Ecto neural progenitor cell (in vitro differentiated cells): ENCODE data around the gene THBD.

ENCODE experiments used
- DNase-seq: peaks from one replicate; pipeline ENCODE4 v3.0.0-alpha.2; 2018; ENCODE audit warnings: low spot score

The THBD gene

GRCh38 chr20:23084282-23084844, 34.9 kb upstream of the THBD start:
- DNase-seq = no peak

- no peak for DNase-seq
Measured at GRCh38 chr20:23083553-23084220, 34.2 kb upstream of the THBD start.

DNA sequence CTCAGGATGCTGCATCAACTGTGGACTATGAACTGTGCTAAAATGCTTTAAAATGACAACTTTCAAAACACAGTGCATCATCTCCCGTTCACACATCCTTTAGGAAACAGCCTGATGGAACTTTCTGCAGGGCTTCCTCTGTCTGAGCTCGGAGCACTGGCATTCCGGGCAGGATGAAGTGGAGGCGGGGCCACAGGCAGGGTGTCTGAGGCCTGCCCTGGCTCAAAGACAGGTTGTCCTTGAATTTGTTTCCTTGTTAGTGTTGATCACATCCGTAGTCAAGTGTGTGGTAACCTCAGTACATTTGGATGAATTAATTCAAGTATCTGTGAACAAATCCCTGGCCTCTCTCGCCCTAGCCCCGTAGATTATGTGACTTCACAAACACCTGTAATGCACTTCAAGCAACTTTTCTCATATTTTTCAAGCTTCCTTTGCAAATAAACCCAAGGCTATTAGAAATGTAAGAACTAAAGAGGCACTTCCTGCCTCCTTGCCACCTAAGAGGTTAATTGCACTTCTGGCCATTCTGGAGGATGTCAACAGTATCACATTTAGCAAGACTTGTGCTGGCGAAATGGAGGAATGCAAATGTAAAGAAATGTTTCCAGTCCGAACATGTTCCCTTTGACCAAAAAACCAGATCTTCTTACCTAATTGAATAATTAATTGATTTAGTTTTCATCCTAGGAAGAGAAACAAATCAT, 33.5 kb upstream of the THBD start:
- no peak for DNase-seq

DNA sequence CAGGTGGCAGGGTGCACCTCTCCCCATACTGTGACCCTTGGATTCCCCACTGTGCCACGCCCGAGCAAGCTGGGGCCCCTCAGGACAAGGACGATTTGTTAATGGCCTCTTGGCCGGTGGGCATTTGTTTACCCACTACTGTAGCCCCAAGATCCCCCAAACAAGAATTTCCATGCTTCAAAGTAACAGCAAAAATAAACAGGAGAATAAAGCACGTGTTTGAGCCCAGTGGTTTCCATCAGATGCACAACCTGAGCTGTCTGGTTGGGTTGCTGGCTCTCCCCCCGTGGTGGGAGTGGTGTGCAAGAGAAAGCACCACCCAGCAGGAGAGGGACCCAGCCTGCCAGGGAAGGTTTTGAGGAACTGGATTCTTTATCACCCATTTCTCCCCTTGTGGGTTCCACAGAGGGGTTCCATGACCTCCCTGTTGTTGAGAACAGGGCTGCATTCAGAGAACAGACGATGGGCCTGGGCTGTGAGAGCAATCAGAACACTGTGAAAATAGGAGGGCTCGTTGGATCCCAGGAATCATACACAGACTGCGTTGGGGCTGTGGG, 31.9 kb upstream of the THBD start:
- DNase-seq = no peak

DNA sequence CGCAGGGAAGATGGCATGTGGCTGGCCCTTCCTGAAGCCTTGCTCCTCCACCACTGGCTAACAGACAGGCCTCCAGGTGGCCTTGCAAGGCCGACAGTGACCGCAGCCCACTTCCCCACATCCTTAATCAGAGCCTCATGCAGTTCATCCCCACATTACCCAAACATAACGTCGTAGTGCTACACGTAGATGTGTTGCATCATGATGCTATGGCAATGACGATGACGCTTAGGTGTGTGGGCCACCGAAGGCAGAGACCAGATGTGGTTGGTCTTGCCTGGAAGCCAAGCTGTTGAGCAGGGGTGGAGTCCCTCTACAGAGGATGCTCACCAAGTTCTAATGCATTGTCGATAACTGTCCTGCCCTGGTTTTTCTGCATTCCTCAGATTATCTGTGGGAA, 31.0 kb upstream of the THBD start:
- DNase-seq = no peak

DNA sequence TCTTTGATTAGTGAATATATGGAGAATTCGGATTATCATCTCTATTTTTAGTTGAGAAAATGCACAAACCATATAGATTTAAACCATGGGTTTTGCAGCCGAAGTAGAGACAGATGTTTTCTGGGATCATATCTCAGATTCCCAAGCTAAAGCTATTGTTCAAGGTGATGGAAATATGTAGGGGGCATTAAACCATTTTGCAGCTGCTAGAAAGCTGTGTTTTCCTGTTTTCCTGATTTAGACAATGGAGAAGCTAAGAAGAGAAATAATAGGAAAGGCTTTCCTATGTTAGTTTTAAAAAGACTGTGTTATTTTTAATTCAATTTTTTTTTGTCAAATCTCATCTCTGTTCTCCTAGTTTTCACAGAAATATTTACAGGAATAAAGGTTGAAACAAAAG, 30.5 kb upstream of the THBD start:
- no peak for DNase-seq

GRCh38 chr20:23079016-23079351, 29.5 kb upstream of the THBD start:
- DNase-seq = no peak

DNA sequence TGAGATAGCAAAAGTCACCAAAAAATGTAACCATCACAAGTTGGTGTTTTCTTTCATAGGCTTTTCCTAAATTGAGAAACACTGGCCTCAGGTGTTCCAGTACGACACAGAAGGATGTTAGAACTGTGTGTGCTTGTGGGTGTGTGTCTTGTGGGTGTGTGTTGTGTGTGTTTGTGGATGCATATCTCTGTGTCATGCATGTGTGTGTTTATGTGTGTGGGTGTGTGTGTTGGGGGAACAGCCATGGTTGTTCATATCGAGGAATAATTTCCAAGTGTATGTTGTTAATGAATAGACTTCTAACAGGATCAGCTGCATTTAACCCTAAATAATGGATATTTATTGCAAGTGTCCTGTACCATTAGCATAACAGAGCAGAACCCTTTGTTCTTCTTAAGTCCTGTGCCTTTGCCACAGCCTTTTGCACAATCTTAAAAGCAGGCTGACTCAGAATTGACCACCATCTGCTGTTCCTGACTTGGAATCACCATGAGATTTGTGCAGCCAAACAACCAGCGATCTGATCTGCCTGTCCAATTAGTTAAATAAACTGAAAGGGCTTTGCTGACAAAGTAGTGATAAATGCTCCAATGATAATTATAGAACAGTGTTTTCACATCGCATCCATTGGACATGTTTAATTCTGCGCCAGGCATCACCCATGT, 29.0 kb upstream of the THBD start:
- no peak for DNase-seq

DNA sequence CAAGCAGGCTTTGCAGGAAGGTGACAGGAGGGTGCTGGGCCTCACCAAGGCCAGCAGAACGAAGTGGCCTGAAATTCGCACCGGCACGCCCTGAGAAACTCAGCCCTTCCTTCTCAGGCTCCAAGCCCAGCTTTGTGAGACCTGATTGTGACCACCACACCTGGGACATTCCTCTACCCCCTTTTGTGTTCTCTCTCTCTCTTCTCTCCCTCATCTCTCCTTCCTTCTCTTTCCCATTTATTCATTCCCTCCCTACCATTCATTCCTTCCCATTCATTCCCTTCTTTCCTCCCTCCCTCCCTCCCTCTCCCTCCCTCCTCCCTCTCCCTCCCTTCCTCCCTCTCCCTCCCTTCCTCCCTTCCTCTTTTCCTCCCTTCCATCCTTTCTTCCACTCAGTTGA, 27.8 kb upstream of the THBD start:
- no peak for DNase-seq

DNA sequence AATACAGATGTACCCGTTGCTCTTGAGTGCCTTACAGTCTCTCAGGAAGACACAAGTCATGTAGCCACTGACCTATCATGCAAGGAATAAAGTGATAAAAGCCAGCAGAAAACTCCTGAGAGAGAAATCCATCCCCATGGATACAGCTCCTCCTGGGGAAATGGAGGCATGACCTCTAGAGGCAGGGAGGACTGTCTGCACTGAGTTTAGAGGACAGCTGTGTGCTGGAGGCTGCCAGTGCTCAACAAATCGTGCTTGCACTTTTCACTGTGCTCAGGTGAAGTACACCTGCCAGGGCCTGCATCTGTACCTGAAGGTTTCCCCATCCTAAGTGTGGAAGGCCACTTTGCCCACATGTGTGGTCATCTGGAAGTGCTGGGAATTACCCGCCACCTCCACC, 24.6 kb upstream of the THBD start:
- DNase-seq = no peak

GRCh38 chr20:23072892-23073586, 23.6 kb upstream of the THBD start:
- DNase-seq = no peak

DNA sequence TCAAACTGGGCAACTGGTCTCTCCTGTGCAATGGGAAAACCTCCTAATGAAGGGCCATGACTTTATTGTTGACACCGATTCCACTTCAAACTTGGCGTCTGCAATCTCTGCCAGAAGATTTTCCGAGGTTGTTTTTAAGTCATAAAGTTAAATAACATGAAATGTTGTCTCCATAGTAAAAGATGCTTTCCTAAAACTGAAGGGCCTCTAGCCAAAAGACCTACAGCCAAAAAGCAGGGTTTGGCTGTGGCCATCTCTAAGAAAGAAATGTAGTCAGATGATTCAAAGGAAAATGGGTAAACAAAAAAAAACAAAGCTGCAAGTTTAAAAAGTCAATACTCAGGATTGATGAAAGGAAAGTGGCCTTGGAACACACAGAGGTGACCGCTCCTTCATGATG, 22.5 kb upstream of the THBD start:
- DNase-seq = no peak

DNA sequence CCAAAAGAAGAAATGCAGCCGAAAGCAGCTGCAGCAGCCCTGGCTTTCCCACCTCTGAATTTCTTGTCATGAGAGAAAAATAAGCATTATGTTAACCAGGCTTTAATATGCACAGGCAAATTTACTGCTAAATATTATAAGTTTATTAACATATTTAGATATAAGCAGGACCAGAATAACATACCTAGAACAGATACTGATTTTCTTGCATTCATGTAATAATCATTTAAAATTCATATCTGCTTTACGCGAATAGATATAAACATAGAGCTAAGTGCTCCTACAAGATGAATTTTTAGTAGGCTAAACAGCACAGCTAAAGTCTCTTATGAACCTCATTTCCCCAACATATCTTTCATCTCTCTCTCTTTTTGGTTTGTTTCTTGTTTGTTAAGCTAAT, 21.9 kb upstream of the THBD start:
- no peak for DNase-seq

GRCh38 chr20:23069108-23069507, 19.6 kb upstream of the THBD start:
- no peak for DNase-seq

DNA sequence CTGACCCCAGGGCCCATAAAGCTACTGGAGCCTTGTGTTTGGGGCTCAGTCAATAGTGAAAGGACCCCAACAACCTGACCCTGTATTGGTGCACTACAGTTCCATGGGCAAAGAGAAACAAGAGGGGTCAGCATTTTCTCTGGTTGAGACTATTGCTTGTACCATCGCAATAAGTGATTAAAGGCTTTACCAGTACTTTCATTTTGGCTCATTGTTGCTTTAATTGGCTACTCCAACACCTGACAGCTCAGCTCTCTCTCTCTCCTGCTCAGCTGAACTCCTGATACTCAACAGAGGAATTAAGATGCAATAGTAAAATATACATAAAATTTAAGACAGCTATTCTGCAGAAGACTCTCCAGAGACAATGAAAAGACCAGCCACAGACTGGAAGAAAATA, 18.8 kb upstream of the THBD start:
- no peak for DNase-seq

DNA sequence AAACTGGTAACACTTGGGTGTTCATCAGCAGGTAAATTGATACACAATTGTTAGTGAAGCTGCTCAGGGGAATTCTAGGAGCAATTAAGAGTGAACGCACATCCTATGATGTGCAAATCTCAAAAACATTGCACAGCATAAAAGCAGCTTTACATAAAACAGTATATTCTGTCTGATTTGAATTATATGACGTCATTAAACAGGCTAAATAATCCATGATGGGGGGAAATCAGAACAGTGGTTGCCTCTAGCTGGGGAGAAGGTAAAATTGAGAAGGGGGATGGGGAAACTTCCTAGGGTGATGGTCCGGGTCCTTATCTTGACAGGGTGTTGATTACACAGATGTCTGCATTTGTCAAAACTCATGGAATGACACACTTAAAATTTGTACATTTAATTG, 17.3 kb upstream of the THBD start:
- no peak for DNase-seq

DNA sequence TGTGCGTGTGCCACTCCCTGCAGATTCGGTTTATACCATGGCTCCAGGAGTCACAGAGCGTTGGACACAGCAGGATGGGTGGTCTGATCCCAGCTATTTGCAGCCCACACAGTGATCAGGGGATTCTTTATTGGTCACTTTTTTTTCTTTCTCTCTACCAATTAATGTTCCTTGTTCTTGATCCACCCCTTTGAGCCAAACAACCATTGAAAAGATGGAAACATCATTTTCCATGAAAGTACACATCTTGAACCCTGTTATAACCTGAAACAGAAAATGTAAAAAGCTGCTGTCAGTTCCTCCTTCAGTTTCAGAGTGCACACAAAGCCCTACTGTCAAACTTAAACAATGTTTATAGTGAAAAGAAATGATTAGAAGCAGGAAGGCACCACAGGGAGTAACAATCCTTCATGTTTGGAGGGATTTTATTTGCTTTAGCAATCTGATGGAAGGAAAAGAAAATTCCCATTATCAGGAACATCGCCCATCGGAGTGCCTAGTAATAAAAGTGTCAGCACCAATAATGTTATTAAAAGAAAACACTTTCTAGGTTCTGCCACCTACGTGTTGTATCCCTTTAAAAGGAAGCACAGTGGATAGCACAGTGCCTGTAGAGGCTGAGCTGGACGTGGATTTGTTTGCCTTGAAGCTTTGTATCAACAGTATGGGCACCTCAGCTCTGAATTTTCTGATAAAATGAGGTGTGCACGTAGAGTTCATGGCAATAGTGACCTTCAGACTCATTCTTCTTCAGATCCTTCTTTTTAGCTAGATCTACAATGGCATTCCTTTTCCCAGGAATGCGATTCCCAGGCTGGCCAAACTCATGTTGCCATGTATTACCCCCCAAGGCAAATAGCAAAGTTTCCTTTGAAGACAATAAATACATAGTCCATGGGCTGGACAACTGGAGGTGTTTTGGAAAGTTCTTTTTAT, 16.1 kb upstream of the THBD start:
- no peak for DNase-seq

DNA sequence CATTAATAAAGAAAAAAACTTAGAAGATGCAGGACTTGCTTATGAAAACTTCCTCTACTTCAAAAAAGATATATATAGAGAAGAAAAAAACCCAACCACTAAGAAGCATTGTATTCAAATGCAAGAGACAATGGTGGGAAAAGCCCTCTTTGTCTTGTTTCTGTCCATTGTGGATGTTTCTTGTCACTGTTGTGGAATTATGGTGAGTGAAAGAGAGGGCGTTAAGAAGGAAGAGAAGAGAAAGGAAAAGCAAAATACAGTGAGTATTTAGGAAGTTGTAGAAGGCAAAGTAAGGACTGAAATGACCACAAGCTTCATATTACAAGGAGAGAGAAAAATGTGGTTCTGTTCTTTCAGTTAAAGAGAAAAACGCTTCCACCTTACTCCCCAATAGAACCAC, 14.1 kb upstream of the THBD start:
- no peak for DNase-seq

- no peak for DNase-seq
Measured at GRCh38 chr20:23063168-23063567, 13.7 kb upstream of the THBD start.

GRCh38 chr20:23062632-23063031, 13.2 kb upstream of the THBD start:
- DNase-seq = no peak
